Glomerular endothelial cell (primary cell): ENCODE results near the gene BATF. TPM values are rescaled to one million over a fixed set of nuclear protein-coding genes. Genes with fewer than 3 reads are reported as not detected.

ENCODE experiments used
- DNase-seq: peaks from one replicate; pipeline ENCODE4 v3.0.0-alpha.2; 2011; ENCODE audit warnings: low read depth, low spot score; ENCODE audit errors: extremely low read depth
- total RNA-seq: library from RNA; depleted of rRNA; stranded (reverse); fragments of >200 nt; gene quantifications from 2 replicates; pipeline ENCODE4 v1.2.3, GENCODE V29; 2015

BATF gene
- total RNA-seq, 1 donor from 2014 or later, result not detected

DNA sequence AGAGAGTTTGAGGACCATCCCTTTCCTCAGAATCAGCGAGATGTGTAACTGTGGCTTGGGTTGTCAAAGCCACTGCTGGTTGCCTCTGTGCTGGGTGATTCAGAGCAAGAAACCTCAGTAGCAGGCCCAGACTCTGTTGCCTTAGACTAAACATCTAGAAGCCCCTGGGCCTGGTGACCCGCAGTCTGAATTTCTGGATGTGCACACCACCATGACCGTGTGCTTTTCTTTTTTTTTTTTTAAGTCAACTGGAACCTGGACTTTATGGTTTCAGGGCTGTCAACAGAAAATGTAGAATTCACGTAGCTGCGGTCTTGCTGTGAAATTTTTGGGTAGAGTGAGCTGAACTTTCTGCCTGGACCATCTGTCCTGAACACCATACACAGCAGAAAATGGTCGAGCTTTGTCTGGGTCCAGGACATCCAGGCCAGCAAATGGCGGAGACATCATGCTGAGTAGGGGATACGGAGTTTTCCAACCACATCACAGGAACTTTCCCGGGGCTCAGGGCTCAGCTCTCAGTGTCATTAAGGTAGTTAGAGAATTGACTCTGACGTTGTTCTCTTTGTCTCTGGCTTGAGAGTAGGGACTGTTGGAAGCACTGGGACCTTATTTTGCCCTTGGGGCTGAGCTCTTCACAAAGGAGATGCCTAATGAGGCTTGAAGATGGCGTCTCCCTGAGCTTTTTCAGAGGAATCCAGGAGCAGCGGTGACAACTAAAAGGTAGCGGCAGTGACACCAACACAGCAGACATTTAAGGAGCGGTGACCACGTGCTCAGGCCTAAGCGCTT, 23.0 kb upstream of the BATF start:
- DNase-seq, result no peak

GRCh38 chr14:75501080-75501479, 21.2 kb upstream of the BATF start:
- DNase-seq, result no peak

GRCh38 chr14:75504411-75504810, 17.9 kb upstream of the BATF start:
- DNase-seq, result no peak

GRCh38 chr14:75506930-75507329, 15.3 kb upstream of the BATF start:
- DNase-seq, result no peak

- DNase-seq, result no peak
Observed at GRCh38 chr14:75510547-75510946, 11.7 kb upstream of the BATF start.

- no peak for DNase-seq
Observed at GRCh38 chr14:75511201-75511600, 11.1 kb upstream of the BATF start.

DNA sequence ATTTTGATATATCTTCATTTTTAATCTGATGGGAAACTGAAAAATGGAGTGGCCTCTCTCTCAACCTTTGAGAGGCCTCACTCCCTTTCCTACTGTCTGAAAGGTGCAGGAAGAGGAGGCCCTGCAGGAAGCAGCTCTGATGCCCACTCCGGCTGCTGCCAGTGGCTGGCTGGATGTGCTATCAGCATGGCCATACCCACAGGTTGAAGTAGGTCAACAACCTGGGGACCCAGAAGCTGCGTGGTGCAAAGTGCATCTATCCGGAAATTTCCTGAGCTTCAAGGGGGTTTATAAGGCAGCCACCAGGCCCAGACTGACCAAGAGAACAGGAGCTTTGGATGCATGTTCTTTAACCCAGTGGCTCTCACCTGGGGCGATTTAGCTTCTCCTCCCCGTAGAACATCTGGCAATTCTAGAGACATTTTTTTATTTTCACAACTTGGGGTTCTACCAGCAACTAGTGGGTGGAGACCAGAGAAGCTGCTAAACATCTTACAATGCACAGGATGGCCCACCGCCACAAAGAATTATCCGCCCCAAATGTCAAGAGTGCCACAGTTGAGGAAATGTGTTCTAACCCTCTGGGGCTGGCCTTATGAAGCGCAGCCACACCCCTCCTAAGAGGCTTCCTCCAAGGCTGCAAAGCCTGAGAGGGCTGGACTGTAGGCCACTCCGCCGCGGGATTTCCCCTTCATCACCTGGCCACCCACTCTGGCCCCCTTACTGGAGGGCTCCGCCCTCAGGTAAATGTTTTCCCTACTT, 8.2 kb upstream of the BATF start:
- no peak for DNase-seq

- no peak for DNase-seq
Observed at GRCh38 chr14:75514673-75515628, 7.3 kb upstream of the BATF start.

DNA sequence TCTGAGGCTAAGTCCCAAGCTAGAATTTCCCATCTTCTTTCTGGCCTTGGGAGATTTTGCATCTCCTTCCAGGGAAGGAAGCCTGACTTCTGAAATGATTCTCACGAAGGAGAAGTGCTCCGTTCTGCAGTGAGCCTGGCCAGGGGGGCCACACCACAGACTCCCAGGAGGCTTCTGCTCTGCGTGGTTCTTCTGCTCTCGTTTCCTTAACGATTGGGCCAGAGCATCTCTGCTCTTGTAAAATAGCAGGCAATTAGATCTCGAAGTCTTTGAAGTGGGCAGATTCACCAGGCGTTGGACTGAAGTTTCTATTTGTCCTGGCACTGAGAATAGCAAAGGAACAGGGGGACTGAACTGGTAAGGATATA, 6.7 kb upstream of the BATF start:
- no peak for DNase-seq

GRCh38 chr14:75518625-75519024, 3.6 kb upstream of the BATF start:
- DNase-seq, result no peak

- DNase-seq, result no peak
Observed at GRCh38 chr14:75519394-75519793, 2.9 kb upstream of the BATF start.

- no peak for DNase-seq
Observed at GRCh38 chr14:75519826-75520728, 2.2 kb upstream of the BATF start.

- no peak for DNase-seq
Observed at GRCh38 chr14:75520852-75521251, 1.4 kb upstream of the BATF start.

- DNase-seq, result no peak
Observed at GRCh38 chr14:75521415-75522199, 662 bp upstream of the BATF start.

GRCh38 chr14:75522983-75523318, 682 bp downstream of the BATF start:
- no peak for DNase-seq

- DNase-seq, result peak; percentile 60
Observed at GRCh38 chr14:75523771-75524171, 1.5 kb downstream of the BATF start.

DNA sequence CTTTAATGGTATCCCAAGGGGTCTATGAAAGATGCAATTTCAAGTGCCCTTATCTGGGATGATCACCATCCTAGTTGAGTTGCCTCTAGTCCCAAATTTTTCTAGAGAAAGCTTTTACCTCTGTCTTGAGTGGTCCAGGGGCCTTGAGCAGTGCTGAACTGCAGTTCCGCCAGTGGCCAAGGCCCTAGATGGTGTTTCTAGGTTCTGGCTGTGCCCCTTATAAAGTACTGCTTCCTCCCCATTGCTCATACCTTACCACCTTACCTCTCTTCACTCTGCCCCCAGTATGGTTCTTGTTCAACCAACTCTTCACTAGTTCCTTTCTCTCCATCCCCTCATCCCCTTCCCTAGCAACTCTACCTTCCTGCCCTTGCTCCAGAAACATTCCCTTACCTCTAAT, 3.7 kb downstream of the BATF start:
- DNase-seq, result no peak

GRCh38 chr14:75527449-75528163, 5.3 kb downstream of the BATF start:
- DNase-seq, result no peak

DNA sequence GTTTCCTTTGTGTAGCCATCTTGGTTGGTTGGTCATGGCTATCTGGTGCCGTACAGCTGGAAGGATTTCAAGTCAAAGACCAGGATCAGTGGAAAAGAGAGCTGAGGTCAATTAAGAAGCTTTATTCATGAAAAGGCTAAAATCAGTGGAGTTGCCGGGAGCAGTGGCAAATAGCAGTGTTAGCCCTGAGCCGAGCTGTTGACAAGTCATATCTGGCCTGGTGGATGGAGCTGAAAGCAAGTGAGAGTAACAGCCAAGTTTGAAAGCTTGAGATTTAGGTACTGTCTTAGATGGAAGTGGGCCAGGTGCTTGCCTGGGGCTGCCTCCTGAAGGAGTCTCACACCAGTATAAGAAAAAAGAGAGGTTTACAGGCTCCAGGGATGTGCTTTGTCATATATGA, 9.0 kb downstream of the BATF start:
- DNase-seq, result no peak
